ENCODE data around the gene RNU5D-1. TPM values are rescaled to one million over a fixed set of nuclear protein-coding genes. Genes with fewer than 3 reads are reported as not detected.

Gene RNU5D-1
- total and polyA plus RNA-seq, 2 of the 13 experiments (the other 11 are each of a cell fraction or from before 2014, with no cell fraction given), result 165 TPM; not detected in 1

DNA sequence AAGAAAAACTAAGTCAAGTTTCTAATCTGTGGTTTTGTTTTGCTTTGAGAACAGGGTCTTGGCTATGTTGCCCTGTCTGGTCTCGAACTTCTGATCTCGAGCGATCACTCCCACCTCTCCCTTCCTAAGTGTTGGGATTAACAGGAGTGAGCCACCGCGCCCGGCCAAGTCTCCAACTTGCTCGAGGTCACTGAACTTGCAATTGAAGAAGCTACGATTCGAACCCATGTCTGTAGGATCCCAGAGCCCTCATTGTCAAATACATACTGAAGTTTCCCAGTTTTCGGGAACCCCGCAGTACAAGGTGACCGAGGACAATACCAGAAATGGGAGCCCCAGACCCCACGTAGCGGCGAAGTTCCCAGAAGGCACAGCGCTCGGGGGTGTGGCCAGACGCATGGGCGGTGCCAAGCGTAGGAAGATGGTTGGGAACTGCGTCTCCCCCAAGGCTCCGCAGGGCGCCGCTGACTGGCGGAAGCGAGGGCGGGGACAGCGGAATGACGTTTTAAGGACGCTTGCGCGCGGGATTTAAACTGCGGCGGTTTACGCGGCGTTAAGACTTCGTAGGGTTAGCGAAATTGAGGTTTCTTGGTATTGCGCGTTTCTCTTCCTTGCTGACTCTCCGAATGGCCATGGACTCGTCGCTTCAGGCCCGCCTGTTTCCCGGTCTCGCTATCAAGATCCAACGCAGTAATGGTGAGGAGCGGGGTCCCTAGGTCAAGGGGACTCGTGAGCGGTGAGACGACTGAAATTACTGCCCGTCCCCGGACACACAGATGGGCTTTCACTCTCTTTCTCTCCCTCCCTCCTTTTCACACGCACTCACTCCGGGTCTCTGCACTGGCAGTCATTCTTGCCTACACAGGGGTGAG is 8.6 kb upstream of the RNU5D-1 start, which contains the start of gene KIF2C (continued):
- no peak for TF ChIP-seq ZNF296 (CRISPR knock-in tag; conservative IDR thresholded peaks at IDR 0.05)
- TF ChIP-seq, protein P1, sequence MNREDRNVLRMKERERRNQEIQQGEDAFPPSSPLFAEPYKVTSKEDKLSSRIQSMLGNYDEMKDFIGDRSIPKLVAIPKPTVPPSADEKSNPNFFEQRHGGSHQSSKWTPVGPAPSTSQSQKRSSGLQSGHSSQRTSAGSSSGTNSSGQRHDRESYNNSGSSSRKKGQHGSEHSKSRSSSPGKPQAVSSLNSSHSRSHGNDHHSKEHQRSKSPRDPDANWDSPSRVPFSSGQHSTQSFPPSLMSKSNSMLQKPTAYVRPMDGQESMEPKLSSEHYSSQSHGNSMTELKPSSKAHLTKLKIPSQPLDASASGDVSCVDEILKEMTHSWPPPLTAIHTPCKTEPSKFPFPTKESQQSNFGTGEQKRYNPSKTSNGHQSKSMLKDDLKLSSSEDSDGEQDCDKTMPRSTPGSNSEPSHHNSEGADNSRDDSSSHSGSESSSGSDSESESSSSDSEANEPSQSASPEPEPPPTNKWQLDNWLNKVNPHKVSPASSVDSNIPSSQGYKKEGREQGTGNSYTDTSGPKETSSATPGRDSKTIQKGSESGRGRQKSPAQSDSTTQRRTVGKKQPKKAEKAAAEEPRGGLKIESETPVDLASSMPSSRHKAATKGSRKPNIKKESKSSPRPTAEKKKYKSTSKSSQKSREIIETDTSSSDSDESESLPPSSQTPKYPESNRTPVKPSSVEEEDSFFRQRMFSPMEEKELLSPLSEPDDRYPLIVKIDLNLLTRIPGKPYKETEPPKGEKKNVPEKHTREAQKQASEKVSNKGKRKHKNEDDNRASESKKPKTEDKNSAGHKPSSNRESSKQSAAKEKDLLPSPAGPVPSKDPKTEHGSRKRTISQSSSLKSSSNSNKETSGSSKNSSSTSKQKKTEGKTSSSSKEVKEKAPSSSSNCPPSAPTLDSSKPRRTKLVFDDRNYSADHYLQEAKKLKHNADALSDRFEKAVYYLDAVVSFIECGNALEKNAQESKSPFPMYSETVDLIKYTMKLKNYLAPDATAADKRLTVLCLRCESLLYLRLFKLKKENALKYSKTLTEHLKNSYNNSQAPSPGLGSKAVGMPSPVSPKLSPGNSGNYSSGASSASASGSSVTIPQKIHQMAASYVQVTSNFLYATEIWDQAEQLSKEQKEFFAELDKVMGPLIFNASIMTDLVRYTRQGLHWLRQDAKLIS (CRISPR knock-in tag; IDR thresholded peaks at IDR 0.05), result no peak
- TF ChIP-seq, protein P2, sequence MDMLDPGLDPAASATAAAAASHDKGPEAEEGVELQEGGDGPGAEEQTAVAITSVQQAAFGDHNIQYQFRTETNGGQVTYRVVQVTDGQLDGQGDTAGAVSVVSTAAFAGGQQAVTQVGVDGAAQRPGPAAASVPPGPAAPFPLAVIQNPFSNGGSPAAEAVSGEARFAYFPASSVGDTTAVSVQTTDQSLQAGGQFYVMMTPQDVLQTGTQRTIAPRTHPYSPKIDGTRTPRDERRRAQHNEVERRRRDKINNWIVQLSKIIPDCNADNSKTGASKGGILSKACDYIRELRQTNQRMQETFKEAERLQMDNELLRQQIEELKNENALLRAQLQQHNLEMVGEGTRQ (IDR thresholded peaks at IDR 0.05; ENCODE audit: low read depth, low read length), result no peak
- TF ChIP-seq, protein P2 (CRISPR knock-in tag; IDR thresholded peaks at IDR 0.05; ENCODE audit: borderline replicate concordance), result no peak; the same call in 1 of the 2 replicates
- TF ChIP-seq, protein P3, sequence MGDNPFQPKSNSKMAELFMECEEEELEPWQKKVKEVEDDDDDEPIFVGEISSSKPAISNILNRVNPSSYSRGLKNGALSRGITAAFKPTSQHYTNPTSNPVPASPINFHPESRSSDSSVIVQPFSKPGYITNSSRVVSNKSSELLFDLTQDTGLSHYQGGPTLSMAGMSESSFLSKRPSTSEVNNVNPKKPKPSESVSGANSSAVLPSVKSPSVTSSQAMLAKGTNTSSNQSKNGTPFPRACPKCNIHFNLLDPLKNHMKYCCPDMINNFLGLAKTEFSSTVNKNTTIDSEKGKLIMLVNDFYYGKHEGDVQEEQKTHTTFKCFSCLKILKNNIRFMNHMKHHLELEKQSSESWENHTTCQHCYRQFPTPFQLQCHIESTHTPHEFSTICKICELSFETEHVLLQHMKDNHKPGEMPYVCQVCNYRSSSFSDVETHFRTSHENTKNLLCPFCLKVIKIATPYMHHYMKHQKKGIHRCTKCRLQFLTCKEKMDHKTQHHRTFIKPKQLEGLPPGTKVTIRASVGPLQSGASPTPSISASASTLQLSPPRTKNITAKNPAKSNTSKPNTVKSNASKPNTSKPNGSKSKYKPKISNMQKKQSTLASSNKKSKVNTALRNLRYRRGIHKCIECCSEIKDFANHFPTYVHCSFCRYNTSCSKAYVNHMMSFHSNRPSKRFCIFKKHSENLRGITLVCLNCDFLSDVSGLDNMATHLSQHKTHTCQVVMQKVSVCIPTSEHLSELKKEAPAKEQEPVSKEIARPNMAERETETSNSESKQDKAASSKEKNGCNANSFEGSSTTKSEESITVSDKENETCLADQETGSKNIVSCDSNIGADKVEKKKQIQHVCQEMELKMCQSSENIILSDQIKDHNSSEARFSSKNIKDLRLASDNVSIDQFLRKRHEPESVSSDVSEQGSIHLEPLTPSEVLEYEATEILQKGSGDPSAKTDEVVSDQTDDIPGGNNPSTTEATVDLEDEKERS (CRISPR knock-in tag; IDR thresholded peaks at IDR 0.05), result no peak
- TF ChIP-seq RCOR2 (CRISPR knock-in tag; IDR thresholded peaks at IDR 0.05), result peak; percentile 54; the same call in 1 of the 2 replicates
- TF ChIP-seq ZNF746 (CRISPR knock-in tag; IDR thresholded peaks at IDR 0.05), result no peak
- TF ChIP-seq ZBTB7A (CRISPR knock-in tag; IDR thresholded peaks at IDR 0.05), result peak; percentile 64; the same call in 1 of the 2 replicates
- peak in 1 of 2 experiments; percentile 84; a peak in 2 of 4 replicates for TF ChIP-seq KLF16 (CRISPR knock-in tag; IDR thresholded peaks at IDR 0.05)
- TF ChIP-seq, protein P4, sequence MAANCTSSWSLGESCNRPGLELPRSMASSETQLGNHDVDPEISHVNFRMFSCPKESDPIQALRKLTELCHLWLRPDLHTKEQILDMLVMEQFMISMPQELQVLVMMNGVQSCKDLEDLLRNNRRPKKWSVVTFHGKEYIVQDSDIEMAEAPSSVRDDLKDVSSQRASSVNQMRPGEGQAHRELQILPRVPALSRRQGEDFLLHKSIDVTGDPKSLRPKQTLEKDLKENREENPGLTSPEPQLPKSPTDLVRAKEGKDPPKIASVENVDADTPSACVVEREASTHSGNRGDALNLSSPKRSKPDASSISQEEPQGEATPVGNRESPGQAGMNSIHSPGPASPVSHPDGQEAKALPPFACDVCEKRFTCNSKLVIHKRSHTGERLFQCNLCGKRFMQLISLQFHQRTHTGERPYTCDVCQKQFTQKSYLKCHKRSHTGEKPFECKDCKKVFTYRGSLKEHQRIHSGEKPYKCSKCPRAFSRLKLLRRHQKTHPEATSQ (CRISPR knock-in tag; IDR thresholded peaks at IDR 0.05; ENCODE audit: borderline replicate concordance), result peak; percentile 74; the same call in 1 of the 2 replicates
- TF ChIP-seq HDAC1 (CRISPR knock-in tag; IDR thresholded peaks at IDR 0.05), result peak; percentile 98
- peak; percentile 48; the same call in 1 of the 2 replicates for TF ChIP-seq ADNP (CRISPR knock-in tag; IDR thresholded peaks at IDR 0.05)
- peak; percentile 69 for TF ChIP-seq YY1 (IDR thresholded peaks at IDR 0.05; ENCODE audit: insufficient read depth, insufficient replicate concordance, low read depth, low read length)
- no peak for TF ChIP-seq TRIM24 (CRISPR knock-in tag; IDR thresholded peaks at IDR 0.05)
- TF ChIP-seq, protein P5, sequence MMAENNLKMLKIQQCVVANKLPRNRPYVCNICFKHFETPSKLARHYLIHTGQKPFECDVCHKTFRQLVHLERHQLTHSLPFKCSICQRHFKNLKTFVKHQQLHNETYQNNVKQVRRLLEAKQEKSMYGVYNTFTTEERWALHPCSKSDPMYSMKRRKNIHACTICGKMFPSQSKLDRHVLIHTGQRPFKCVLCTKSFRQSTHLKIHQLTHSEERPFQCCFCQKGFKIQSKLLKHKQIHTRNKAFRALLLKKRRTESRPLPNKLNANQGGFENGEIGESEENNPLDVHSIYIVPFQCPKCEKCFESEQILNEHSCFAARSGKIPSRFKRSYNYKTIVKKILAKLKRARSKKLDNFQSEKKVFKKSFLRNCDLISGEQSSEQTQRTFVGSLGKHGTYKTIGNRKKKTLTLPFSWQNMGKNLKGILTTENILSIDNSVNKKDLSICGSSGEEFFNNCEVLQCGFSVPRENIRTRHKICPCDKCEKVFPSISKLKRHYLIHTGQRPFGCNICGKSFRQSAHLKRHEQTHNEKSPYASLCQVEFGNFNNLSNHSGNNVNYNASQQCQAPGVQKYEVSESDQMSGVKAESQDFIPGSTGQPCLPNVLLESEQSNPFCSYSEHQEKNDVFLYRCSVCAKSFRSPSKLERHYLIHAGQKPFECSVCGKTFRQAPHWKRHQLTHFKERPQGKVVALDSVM (CRISPR knock-in tag; IDR thresholded peaks at IDR 0.05), result no peak

All from HepG2 (cell line).